ENCODE measurements around the gene TRIM37.

DNA sequence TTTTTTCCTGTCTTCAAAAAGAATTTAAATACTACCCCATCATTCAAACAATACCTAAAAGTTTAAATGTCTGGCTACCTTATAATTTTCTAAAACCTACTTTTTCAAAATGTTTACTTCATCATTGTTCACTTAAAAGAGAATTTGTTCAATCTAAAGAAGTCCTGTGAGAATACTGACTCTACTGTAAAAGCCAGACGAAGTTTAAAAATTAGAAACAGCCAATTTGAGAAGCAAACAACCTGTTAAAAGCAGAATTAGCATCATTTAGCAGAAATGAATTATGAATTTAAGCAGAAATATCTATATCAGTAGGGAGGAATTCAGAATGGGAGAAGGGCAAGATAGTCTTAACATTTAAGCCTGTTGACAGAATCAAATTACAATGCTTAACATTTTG lies 46.2 kb upstream of the TRIM37 start:
- TF ChIP-seq, protein P1, sequence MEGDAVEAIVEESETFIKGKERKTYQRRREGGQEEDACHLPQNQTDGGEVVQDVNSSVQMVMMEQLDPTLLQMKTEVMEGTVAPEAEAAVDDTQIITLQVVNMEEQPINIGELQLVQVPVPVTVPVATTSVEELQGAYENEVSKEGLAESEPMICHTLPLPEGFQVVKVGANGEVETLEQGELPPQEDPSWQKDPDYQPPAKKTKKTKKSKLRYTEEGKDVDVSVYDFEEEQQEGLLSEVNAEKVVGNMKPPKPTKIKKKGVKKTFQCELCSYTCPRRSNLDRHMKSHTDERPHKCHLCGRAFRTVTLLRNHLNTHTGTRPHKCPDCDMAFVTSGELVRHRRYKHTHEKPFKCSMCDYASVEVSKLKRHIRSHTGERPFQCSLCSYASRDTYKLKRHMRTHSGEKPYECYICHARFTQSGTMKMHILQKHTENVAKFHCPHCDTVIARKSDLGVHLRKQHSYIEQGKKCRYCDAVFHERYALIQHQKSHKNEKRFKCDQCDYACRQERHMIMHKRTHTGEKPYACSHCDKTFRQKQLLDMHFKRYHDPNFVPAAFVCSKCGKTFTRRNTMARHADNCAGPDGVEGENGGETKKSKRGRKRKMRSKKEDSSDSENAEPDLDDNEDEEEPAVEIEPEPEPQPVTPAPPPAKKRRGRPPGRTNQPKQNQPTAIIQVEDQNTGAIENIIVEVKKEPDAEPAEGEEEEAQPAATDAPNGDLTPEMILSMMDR (IDR thresholded peaks at IDR 0.05; ENCODE audit: borderline replicate concordance, extremely low read depth, low read length, poor library complexity, severe bottlenecking) = no peak
- TF ChIP-seq EZH2 (IDR thresholded peaks at IDR 0.05; ENCODE audit: borderline replicate concordance, low read depth, low read length, severe bottlenecking) = no peak

Data from DND-41 (cell line).